ENCODE data around the gene CCDC178.
"Not testable (repeated sequence)": the region's sequence is repeated elsewhere in the genome, so short reads cannot be mapped to it uniquely, and the experiment has no call there.

Gene CCDC178

DNA sequence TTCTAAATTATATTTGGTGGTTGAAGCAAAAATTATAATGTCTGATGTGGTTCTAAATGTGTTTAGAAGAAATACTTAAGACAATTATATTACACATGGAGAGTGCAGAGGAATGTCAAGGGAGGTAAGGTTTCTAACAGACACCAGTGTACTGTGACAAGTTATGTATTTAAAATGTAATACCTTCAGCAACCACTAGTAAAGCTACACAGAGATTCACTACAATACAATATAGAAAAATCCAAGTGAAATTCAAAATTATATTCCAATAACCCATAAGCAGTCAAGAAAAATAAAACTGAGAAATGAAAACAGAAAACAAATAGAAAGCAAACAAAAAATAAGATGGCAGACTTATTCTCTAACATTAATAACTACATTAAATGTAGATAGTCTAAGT, 418.2 kb downstream of the CCDC178 start:
- in situ Hi-C loops (cut with HindIII; ENCODE audit: low sequenced_read_pairs): no loop called here

DNA sequence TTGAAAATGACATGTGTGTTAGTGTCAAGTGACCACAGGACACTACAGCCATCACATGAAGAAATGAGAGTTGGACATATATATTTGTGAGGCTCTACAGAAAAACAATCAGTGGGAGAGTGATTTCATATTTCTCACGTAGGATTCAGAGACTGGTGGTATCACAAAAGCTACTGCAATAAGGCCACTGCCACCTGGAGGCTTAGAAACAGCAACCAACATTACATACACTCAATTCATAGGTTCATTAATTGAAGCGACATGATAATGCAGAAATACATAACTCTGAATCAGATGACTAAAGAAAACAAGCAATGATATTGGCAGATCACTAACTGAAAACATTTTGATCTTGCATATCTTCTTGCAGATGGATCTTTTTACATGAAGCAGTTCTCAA, 419.6 kb downstream of the CCDC178 start:
- in situ Hi-C loops (cut with HindIII; ENCODE audit: low sequenced_read_pairs): no loop called here

DNA sequence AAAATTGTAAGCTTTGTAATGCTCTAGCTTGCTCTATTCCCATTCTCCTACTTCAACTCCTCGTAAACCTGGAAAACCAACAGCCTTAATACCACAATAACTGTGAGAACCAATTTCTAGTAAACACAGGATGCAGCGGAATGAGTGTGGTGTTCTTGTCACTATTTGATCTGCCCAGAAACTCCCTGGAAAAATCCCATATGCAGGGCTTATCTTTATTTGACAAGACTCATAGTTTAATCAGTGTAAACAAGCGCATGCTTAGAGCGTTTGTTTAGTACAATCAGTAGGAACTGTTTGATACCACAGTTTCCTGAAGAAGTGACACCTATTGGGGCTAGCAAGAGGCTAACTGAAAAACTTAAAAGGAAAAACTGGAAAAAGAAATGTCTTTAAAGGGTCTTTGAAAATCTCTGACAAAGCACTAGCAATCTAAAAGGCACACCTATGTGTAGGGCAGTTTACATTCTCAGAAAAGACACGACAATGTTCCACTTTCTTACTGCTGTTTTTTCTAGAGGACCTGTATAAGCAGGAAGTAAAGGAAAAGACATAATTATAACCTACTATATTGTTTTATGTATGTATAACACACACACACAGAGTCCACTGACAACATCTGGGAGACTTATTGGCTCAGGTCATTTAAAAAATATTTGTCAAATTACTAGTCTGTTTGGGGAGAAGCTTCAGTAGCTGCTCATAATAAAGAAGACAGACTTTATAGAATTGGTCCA, 426.3 kb downstream of the CCDC178 start:
- in situ Hi-C loops (cut with HindIII; ENCODE audit: low sequenced_read_pairs): no loop called here

DNA sequence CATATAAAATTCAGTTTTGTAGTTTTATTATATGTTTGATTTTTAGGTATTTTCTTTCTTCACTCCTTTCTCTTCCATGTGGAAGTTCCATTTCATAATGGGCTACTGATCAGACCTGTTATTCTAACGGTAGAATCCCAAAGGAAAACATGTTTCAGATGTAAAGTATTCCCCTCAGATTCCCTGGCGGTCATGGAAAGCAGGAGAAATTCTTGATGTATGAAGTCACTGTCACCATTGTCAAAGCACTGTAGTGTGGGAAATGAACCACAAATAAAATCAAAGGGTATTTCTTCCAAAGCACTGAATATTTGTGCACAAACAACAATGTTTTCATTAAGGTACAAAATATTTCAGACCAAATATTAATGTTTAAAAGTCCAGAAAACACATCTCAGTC, 430.4 kb downstream of the CCDC178 start:
- in situ Hi-C loops (cut with HindIII; ENCODE audit: low sequenced_read_pairs): no loop called here

DNA sequence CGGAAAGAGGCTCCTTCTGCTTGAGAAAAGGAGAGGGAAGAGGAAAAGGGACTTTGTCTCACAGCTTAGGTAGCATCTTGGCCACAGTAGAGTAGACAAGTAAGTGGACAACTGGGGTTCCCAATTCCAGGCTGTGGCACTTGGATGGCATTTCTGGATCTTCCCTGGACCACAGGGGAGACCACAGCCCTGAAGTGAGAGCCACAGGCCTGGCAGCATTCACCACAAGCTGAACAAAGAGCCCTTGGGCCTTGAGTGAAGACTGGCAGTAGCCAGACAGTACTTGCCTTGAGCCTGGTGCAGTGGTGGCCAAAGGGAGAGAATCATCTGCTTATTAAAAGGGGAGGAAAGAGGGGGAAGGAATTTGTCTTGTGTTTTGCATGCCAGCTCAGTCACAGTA, 441.6 kb downstream of the CCDC178 start:
- in situ Hi-C loops (cut with HindIII; ENCODE audit: low sequenced_read_pairs): no loop called here

DNA sequence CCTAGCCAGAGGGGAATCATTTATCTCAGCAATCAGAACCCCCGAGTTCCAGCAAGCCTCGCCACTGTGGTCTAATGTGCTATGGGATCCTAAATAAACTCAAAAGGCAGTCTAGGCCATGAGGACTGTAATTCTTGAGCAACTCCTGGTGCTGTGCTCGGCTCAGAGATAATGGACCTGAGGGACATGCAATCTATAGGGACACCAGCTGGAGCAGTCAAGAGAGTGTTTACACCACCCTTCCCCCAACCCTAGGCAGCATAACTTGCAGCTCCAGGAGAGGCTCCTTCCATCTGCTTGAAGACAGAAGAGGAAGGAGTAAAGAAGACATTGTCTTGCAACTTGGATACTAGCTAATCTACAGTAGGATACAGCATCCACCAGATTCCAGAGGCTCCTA, 442.2 kb downstream of the CCDC178 start:
- in situ Hi-C loops (cut with HindIII; ENCODE audit: low sequenced_read_pairs): no loop called here

DNA sequence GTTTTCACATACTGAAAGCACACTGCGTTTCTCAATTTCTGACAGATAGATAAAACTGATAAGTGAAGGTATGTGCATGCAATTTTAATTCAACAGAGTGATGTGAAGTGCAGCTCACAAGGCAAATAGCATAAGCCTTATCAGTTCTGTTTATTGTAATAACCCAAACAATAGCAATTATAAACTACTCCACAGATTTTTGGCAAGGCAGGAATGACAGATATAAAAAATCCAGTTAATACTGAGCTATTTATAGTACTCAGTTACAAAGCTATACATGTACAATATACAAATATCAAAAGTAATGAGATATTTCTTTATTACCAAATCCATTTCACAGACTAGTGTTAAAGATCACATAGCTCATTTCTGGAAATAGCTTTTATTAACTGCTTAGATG, 456.8 kb downstream of the CCDC178 start:
- in situ Hi-C loops (cut with HindIII; ENCODE audit: low sequenced_read_pairs): no loop called here

DNA sequence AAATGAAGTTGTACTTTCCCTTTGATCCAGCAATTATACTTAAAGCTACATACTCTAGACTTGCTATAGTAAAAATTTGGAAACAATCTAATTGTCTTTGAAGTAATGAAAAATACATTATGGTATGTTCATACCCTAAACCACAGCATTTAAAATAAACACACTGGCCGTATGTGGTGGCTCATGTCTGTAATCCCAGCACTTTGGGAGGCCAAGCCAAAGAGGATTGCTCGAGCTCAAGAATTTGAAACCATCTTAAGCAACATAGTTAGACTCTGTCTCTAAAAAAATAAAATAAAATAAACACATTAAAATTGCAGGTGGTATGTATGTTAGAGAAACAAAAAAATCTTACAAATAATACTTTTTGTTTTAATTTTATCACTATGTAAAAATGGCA, 459.6 kb downstream of the CCDC178 start:
- in situ Hi-C loops (cut with HindIII; ENCODE audit: low sequenced_read_pairs): no loop called here

DNA sequence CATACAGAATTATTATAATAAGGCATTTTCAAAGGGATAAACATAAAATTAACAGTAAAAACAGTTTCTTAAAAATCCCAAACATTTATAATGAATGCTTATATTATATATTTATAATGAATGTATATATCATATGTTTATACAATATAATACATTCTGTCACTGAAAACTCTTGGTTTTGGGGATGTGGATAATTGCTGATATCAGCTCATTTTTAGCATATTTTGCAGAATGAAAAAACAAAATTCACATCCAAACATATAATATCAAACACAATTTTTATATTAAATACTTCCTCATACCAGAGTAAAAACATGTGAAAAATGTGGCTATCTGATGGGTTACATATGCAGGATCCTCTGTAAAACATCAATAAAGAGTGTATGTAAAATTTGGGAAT, 465.0 kb downstream of the CCDC178 start:
- in situ Hi-C loops (cut with HindIII; ENCODE audit: low sequenced_read_pairs): no loop called here

DNA sequence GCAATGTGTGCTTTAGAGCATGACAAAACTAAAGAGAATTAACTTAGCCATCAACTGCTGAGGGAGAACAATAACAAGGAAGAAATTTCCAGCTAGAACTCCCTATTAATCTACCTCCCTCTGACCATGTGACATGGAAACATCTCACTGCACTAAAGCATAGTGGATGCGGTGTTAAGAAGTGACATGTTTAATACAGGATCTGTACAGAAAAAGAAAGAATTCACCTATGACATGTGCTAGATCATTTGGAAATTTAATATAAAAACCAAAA, 465.4 kb downstream of the CCDC178 start:
- in situ Hi-C loops (cut with HindIII; ENCODE audit: low sequenced_read_pairs): no loop called here

DNA sequence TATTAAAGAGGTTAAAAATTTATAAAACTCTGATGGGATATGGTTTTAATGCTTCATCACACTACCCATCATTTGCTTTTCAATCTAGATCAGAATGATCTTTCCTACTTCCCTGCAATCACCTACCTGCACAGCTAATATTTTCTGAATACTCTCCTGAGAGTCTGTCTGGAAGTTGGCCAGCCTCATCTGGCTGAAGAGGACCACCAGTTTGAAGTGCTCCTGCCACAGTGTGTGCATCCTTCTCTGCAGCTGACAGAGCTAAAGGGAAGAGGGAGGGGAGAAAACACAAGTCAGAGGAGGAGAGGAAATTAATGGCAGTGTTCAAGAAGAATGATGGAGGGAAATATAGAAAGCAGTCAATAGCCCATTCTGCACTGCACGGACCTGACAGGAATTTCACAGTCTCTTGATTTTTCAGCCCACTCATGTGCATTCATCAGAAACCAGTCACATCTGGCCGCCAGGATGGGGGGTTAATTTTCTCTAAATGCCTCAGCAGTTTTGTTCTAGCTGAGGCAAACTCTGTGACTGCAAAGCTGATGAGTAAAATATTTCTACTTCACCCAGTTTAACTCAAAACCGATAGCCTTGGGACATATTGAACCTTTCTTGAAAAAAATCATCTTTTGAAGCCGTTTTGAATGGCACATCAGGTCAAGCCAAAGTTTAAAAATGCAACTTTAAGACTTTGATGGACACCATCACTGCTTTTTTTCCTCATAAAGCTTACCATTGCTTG, 465.9 kb downstream of the CCDC178 start:
- in situ Hi-C loops (cut with HindIII; ENCODE audit: low sequenced_read_pairs): no loop called here

DNA sequence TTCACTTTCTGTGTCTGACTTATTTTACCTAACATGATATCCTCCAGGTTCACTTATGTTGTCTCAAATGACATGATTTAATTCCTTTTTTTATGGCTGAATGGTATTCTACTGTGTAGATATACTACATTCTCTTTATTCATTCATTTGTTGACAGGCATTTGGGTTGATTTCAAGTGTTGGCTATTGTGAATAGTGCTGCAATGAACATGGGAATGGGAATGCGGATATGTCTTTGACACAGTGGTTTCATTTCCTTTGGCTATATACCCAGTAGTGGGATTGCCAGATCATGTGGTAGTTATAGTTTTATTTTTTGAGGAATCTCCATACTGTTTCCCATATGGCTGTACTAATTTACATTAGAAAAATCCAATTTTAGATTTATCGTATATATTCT, 472.3 kb downstream of the CCDC178 start:
- in situ Hi-C loops (cut with HindIII; ENCODE audit: low sequenced_read_pairs): no loop called here

DNA sequence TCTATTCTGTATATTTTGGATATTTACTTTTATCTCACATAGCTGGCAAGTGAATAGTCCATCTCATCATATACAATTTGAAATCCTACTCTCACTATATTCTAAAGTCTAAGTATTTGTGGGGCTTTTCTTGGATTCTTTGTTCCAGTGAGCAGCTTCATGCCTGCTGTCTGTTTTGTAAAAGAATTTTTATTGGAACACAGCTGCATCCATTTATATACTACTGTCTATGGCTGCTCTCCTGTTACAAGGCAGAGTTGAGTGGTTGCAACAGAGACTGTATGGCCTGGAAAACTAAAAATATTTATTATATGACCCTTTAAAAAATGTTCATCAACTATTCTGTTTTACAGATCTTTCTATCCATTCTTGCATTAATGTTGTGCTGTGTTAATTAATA, 474.4 kb downstream of the CCDC178 start:
- in situ Hi-C loops (cut with HindIII; ENCODE audit: low sequenced_read_pairs): no loop called here

DNA sequence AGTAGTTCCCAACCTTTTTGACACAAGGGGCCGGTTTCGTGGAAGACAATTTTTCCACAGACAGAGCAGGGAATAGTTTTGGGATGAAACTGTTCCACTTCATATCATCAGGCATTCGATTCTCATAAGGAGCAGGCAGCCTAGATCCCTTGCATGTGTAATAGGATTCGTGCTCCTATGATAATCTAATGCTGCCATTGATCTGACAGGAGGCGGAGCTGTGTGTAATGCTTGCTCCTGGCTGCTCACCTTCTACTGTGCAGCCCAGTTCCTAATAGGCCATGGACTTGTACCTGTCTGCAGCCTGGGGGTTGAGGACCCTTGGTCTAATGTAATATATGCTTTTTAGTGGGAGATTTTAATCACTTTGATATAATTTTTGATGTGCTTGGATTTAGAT, 479.0 kb downstream of the CCDC178 start:
- in situ Hi-C loops (cut with HindIII; ENCODE audit: low sequenced_read_pairs): no loop called here

DNA sequence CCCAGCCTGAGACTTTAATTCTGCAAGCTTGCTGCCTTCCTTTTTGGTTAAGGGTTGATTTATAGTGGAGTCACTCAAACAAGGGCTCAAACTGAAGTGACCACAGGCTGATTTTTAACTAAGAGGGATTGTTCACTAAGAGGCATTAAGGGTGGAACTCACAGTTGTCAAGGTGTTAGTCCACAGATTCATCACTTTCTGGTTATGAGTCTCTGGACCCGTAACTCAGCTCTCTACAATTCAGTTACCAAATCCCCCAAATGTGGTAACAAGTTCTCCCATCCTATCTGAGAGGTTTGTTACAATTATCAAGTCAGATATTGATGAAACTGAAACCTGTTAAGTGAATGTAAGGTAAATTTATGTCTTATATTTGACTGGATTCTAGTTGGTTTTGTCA, 481.8 kb downstream of the CCDC178 start:
- in situ Hi-C loops (cut with HindIII; ENCODE audit: low sequenced_read_pairs): no loop called here

DNA sequence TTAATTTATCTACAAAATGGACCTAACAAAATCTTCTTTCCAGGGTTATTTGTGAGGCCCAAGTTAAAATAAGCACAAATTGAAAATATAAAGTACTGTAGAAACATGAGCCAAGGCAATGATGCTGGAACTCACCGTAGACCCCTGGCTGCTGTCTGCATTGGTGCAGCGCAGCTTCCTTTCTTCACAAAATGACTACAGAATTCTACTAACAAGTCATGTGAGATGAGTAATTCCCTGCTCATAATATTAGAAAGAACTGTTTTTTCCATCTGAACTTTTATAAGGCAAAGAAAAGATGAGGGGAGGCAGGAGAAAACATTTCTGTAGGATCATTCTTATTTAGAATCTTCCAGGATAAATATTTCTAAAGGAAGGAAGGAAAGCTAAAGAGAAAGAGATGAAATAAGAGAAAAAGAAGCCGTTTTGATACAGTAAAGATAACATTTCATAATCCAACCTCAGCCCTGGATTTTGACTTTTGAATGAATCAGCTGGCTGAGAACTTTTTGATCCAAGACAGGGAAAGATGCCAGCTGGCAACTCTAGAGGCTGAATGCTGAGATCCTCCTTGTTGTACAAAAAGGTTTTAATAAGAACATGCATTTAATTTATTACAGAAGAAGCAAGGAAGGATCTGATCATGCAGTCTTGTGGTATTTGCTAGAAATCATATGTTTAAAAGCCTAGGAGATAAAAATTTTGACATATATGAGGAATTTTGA, 483.8 kb downstream of the CCDC178 start:
- in situ Hi-C loops (cut with HindIII; ENCODE audit: low sequenced_read_pairs): no loop called here

DNA sequence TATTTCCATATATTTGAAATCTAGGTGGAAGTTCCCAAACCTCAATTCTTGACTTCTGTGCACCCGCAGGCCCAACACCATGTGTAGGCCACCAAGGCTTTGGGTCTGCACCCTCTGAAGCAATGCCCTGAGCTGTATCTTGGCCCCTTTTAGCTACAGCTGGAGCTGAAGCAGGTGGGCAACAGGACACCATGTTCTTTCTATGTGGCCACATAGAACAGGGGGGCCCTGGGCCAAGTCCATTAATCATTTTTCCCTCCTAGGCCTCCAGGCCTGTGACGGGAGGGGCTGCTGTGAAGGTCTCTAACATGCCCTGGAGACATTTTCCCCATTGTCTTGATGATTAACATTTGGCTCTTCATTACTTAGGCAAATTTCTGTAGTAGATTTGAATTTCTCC, 488.2 kb downstream of the CCDC178 start:
- in situ Hi-C loops (cut with HindIII; ENCODE audit: low sequenced_read_pairs): not testable (repeated sequence)

DNA sequence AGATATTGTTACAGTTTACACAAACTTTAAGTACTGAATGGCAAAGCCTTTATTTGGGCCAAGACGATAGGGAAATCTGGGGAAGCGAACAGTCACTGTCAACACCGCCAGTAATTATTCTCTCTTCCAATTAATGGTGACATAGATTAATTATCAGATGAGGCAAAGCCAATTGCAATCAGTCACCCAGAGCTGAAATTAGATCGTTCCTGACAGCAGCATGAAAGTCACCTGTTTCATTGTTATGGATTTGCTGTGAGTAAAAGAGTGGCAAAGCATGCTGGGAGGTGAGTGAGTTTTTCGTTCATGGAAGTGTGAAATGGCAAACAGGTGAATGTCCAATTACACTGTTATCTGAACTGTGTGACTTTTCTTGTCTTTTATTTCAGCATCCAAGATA, 502.9 kb downstream of the CCDC178 start:
- in situ Hi-C loops (cut with HindIII; ENCODE audit: low sequenced_read_pairs): no loop called here

DNA sequence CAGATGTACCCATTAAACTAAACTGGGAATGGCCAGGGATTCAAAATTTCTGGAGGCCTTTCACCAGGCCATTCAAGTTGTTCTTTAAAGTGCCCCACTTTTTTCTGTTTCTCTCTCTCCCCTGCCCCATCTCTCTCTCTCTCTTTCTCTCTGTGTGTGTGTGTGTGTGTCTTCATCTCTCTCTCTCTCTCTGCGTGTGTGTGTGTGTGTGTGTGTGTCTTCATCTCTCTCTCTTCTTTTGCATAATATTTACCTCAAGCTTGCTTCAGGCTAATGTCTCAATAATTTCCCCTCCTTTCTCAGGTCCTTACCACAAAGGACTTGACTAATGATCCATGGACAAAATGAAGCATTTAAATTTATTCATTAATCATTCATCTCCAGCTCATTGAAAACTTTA, 503.5 kb downstream of the CCDC178 start:
- in situ Hi-C loops (cut with HindIII; ENCODE audit: low sequenced_read_pairs): no loop called here

DNA sequence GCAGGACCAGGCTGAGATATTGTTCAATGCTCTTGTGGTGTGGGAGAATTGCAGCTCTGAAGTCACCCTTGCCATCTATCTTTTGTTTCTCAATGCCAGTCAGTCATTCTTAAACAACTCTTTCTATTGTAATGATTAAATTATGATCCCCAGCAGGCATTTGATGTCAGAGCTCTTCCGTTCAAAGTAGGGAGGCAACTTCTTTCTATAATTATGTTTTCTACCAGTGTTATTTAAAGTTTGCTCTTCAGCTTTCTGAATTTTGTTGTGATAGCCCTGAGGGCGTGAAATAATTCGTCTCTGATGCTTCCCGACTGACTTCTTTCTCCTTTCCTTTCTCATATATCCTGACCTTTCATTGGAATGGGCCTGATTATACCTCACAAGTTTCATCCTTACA, 506.3 kb downstream of the CCDC178 start:
- in situ Hi-C loops (cut with HindIII; ENCODE audit: low sequenced_read_pairs): no loop called here

DNA sequence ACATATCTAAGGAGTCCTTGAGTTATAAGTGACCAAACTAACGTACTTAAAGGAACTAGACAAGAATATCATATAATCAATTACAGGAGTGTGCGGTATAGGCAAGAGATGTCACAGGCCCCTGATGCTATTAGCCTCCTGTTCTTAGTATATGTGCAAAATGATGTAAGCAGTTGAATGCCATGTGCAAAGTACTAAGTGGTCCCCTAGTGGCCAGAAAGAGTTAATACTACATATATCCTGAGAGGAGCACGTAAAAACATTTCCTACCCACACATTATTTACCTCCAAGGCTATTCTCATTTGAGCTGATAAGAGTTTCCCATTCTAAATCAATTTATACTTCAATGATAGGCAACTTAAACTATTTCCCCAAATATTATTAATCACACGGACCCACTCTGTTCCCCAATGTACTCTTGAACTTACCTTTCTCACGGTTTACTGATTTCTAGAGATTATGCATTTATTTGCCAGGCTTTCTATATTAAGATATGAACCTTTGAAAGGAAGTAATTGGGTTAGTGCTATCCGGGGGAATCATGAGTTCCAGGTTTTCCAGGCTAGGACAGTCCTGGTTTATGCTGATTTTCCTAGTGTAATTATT, 509.7 kb downstream of the CCDC178 start:
- in situ Hi-C loops (cut with HindIII; ENCODE audit: low sequenced_read_pairs): no loop called here

DNA sequence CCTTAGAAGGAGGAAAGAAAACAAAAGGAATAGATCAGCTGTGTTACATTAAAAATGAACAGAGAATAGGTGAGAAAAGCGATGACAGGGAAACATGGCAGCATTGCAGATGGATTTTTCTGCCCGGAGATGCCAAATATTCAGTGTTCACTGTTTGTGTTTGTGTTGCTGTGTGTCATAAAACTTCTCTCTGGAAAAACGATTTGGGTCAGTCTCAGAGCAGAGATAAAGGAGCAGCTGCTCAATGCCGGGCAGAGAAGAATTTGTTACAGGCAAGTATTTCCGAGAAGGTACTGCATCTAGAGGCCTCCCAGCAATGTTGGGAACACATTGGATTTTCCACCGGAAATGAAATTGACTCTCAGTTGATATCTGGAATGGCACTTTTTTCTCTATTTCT, 511.3 kb downstream of the CCDC178 start:
- in situ Hi-C loops (cut with HindIII; ENCODE audit: low sequenced_read_pairs): no loop called here
